HepG2 (cell line): ENCODE data around the gene TSN. TPM values are rescaled to one million over a fixed set of nuclear protein-coding genes. Genes with fewer than 3 reads are reported as not detected.
A peak's percentile ranks its signal among the peaks of the same experiment; 100 is the strongest.

Experiments
- CBX2 ChIP-seq, 2 experiments: fragments of 200-600 bp in 1 of 2; sonication (generic); formaldehyde crosslinking in 1 of 2; IDR thresholded peaks; 2 replicates each; pipeline versions ENCODE4 v1.7.0 to v1.8.1; 2018 to 2022; ENCODE audit warnings: low read depth in 2 of 2, low read length in 1 of 2, mild to moderate bottlenecking in 1 of 2, missing genetic modification reagents in 1 of 2
- EP300 ChIP-seq, 3 experiments: sonication (generic) in 1 of 3; formaldehyde crosslinking in 1 of 3; IDR thresholded peaks; 2 replicates each; pipeline versions ENCODE4 v1.5.1 to v1.6.1; 2011 to 2020; ENCODE audit warnings: low read depth in 2 of 3, low read length in 2 of 3, borderline replicate concordance in 1 of 3, improper control_type of control experiment in 1 of 3, mild to moderate bottlenecking in 1 of 3, missing genetic modification reagents in 1 of 3, moderate library complexity in 1 of 3
- GZF1 ChIP-seq: sonication (generic); formaldehyde crosslinking; IDR thresholded peaks from 2 replicates; pipeline ENCODE4 v1.5.1; 2020; ENCODE audit warnings: mild to moderate bottlenecking, missing genetic modification reagents
- MEIS2 ChIP-seq: sonication (generic); formaldehyde crosslinking; IDR thresholded peaks from 2 replicates; pipeline ENCODE4 v1.9.0; 2021; ENCODE audit warnings: mild to moderate bottlenecking, missing genetic modification reagents
- MXD4 ChIP-seq: IDR thresholded peaks from 2 replicates; pipeline ENCODE4 v1.6.1; 2016; ENCODE audit warnings: mild to moderate bottlenecking, missing biosample characterization, missing genetic modification reagents
- PHF8 ChIP-seq: sonication (generic); formaldehyde crosslinking; IDR thresholded peaks from 2 replicates; pipeline ENCODE4 v1.5.0; 2020; ENCODE audit warnings: missing genetic modification reagents
- SP4 ChIP-seq: sonication (generic); formaldehyde crosslinking; IDR thresholded peaks from 2 replicates; pipeline ENCODE4 v1.8.1; 2023; ENCODE audit warnings: mild to moderate bottlenecking, missing genetic modification reagents
- ZNF205 ChIP-seq: IDR thresholded peaks from 2 replicates; pipeline ENCODE4 v1.6.1; 2018; ENCODE audit warnings: missing biosample characterization, missing genetic modification reagents
- ZNF224 ChIP-seq: sonication (generic); formaldehyde crosslinking; IDR thresholded peaks from 2 replicates; pipeline ENCODE4 v1.5.0; 2020; ENCODE audit warnings: mild to moderate bottlenecking, missing genetic modification reagents
- ZNF292 ChIP-seq: sonication (generic); formaldehyde crosslinking; IDR thresholded peaks from 2 replicates; pipeline ENCODE4 v1.8.1; 2022; ENCODE audit warnings: mild to moderate bottlenecking, low read depth, missing genetic modification reagents, borderline replicate concordance
- ZNF501 ChIP-seq: sonication (generic); formaldehyde crosslinking; IDR thresholded peaks from 2 replicates; pipeline ENCODE4 v1.5.1; 2020; ENCODE audit warnings: mild to moderate bottlenecking, moderate library complexity, missing genetic modification reagents
- ZNF839 ChIP-seq: sonication (generic); formaldehyde crosslinking; IDR thresholded peaks from 2 replicates; pipeline ENCODE4 v1.4.0; 2020; ENCODE audit warnings: missing genetic modification reagents, mild to moderate bottlenecking, borderline replicate concordance
- ZNF883 ChIP-seq: sonication (generic); formaldehyde crosslinking; IDR thresholded peaks from 2 replicates; pipeline ENCODE4 v1.5.1; 2020; ENCODE audit warnings: mild to moderate bottlenecking, missing genetic modification reagents; ENCODE audit errors: not compliant biosample characterization
- polyA plus RNA-seq, 8 experiments: library from polyadenylated mRNA; depleted of rRNA in 3 of 8; stranded (reverse) in 7 of 8; unstranded in 1 of 8; fragments of >200 nt; fragmentation: Illumina TruSeq in 4 of 8; extraction: Trizol in 4 of 8; gene quantifications; 2 replicates each; pipeline versions ENCODE4 v1.2.1 to v1.2.3, GENCODE V29; 2011 to 2016; ENCODE audit warnings: low read depth in 4 of 8, missing spikeins in 1 of 8, mixed read lengths in 1 of 8; ENCODE audit not compliant: insufficient read depth in 1 of 8
- total RNA-seq, 5 experiments: library from RNA; depleted of rRNA; stranded (reverse); fragments of >200 nt; fragmentation: Illumina TruSeq; extraction: Trizol; gene quantifications; 2 replicates each; pipeline ENCODE4 v1.2.3, GENCODE V29; 2016; ENCODE audit warnings: low read depth in 1 of 5
- TF ChIP-seq, protein P1 (sequence below): sonication (generic); formaldehyde crosslinking; IDR thresholded peaks from 2 replicates; pipeline ENCODE4 v1.9.0; 2021; ENCODE audit warnings: mild to moderate bottlenecking, missing genetic modification reagents
- TF ChIP-seq, protein P2 (sequence below), 2 experiments: sonication (generic) in 1 of 2; formaldehyde crosslinking in 1 of 2; IDR thresholded peaks; 2 replicates each; pipeline versions ENCODE4 v1.5.1 to v1.6.1; 2011 to 2020; ENCODE audit warnings: borderline replicate concordance in 1 of 2, low read depth in 1 of 2, low read length in 1 of 2, mild to moderate bottlenecking in 1 of 2, missing genetic modification reagents in 1 of 2, moderate library complexity in 1 of 2
- TF ChIP-seq, protein P3 (sequence below): IDR thresholded peaks from 2 replicates; pipeline ENCODE4 v1.6.1; 2016; ENCODE audit warnings: low read depth

The TSN gene
- total and polyA plus RNA-seq, 2 of the 13 experiments (the other 11 are each of a cell fraction or from before 2014, with no cell fraction given), result 56.4 to 115 TPM

DNA sequence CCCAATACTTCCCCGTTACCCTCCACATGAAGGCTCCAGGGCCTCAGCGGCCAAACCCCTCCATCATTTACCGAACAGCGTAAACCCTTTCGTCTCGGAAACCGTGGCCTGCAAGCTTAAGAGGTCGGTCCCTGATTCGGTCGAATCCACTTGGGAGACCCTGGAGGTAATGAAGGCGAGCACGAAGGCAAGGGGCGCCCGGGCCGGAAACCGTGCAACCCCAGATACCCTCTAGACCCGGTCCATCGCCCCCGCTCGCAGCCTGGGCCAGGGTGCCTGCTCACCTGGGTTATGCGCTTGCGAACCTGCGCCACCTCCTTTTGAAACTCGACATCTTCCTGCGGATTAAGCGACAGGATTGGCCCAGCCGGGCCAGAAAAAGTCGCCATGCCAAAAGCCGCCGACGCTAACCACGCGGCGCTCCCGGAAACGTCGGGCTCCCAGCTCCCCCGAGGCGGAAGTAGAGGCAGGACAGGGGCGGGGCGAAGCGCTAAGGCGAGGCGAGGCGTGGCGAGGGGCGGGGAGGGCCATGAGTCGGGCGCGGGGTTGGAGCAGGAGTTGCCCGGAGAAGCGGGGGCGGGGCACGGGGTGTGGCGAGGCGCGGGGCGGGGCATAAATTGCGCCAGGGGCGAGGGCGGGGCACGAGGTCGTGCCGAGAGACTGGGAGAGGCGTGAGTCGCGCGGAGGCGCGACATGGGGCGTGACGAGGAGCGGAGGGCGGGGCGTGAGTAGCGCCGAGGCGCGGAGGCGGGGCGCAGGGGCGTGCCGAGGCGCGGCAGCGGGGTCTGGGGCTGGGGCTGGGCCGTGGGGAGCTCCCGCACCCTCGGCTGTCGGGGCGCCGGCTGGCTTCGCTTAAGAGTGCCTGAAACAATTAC is 18.8 kb upstream of the TSN start, which contains the start of gene NIFK (continued):
- TF ChIP-seq, protein P1, sequence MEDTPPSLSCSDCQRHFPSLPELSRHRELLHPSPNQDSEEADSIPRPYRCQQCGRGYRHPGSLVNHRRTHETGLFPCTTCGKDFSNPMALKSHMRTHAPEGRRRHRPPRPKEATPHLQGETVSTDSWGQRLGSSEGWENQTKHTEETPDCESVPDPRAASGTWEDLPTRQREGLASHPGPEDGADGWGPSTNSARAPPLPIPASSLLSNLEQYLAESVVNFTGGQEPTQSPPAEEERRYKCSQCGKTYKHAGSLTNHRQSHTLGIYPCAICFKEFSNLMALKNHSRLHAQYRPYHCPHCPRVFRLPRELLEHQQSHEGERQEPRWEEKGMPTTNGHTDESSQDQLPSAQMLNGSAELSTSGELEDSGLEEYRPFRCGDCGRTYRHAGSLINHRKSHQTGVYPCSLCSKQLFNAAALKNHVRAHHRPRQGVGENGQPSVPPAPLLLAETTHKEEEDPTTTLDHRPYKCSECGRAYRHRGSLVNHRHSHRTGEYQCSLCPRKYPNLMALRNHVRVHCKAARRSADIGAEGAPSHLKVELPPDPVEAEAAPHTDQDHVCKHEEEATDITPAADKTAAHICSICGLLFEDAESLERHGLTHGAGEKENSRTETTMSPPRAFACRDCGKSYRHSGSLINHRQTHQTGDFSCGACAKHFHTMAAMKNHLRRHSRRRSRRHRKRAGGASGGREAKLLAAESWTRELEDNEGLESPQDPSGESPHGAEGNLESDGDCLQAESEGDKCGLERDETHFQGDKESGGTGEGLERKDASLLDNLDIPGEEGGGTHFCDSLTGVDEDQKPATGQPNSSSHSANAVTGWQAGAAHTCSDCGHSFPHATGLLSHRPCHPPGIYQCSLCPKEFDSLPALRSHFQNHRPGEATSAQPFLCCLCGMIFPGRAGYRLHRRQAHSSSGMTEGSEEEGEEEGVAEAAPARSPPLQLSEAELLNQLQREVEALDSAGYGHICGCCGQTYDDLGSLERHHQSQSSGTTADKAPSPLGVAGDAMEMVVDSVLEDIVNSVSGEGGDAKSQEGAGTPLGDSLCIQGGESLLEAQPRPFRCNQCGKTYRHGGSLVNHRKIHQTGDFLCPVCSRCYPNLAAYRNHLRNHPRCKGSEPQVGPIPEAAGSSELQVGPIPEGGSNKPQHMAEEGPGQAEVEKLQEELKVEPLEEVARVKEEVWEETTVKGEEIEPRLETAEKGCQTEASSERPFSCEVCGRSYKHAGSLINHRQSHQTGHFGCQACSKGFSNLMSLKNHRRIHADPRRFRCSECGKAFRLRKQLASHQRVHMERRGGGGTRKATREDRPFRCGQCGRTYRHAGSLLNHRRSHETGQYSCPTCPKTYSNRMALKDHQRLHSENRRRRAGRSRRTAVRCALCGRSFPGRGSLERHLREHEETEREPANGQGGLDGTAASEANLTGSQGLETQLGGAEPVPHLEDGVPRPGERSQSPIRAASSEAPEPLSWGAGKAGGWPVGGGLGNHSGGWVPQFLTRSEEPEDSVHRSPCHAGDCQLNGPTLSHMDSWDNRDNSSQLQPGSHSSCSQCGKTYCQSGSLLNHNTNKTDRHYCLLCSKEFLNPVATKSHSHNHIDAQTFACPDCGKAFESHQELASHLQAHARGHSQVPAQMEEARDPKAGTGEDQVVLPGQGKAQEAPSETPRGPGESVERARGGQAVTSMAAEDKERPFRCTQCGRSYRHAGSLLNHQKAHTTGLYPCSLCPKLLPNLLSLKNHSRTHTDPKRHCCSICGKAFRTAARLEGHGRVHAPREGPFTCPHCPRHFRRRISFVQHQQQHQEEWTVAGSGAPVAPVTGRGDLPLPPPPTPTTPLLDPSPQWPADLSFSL (CRISPR knock-in tag), result no peak
- TF ChIP-seq ZNF501 (CRISPR knock-in tag) (peak; percentile 96), ZNF292 (CRISPR knock-in tag) (no peak), ZNF224 (CRISPR knock-in tag) (no peak), CBX2 (IDR thresholded peaks at IDR 0.05; ENCODE audit: low read depth, low read length) (no peak), CBX2 (CRISPR knock-in tag; IDR thresholded peaks at IDR 0.05; ENCODE audit: low read depth) (no peak), MXD4 (peak; percentile 97), MEIS2 (peak; percentile 81), ZNF883 (peak; percentile 51), ZNF205 (CRISPR knock-in tag) (peak; percentile 82; the same call in 1 of the 2 replicates), SP4 (CRISPR knock-in tag) (peak; percentile 85), EP300 (IDR thresholded peaks at IDR 0.05; ENCODE audit: low read depth in 2 of 2, low read length in 2 of 2) (peak in 1 of 2 experiments; percentile 7; a peak in 1 of 4 replicates), EP300 (CRISPR knock-in tag; IDR thresholded peaks at IDR 0.05; ENCODE audit: borderline replicate concordance) (peak; percentile 42; the same call in 1 of the 2 replicates), ZNF839 (CRISPR knock-in tag) (peak; percentile 96), GZF1 (CRISPR knock-in tag) (0 out of 2 replicates have a peak, but pooled peaks have one; percentile 41), PHF8 (CRISPR knock-in tag) (peak; percentile 98)
- TF ChIP-seq, protein P2, sequence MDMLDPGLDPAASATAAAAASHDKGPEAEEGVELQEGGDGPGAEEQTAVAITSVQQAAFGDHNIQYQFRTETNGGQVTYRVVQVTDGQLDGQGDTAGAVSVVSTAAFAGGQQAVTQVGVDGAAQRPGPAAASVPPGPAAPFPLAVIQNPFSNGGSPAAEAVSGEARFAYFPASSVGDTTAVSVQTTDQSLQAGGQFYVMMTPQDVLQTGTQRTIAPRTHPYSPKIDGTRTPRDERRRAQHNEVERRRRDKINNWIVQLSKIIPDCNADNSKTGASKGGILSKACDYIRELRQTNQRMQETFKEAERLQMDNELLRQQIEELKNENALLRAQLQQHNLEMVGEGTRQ (IDR thresholded peaks at IDR 0.05; ENCODE audit: low read depth, low read length), result no peak
- TF ChIP-seq, protein P2 (CRISPR knock-in tag; IDR thresholded peaks at IDR 0.05; ENCODE audit: borderline replicate concordance), result no peak; the same call in 1 of the 2 replicates
- TF ChIP-seq, protein P3, sequence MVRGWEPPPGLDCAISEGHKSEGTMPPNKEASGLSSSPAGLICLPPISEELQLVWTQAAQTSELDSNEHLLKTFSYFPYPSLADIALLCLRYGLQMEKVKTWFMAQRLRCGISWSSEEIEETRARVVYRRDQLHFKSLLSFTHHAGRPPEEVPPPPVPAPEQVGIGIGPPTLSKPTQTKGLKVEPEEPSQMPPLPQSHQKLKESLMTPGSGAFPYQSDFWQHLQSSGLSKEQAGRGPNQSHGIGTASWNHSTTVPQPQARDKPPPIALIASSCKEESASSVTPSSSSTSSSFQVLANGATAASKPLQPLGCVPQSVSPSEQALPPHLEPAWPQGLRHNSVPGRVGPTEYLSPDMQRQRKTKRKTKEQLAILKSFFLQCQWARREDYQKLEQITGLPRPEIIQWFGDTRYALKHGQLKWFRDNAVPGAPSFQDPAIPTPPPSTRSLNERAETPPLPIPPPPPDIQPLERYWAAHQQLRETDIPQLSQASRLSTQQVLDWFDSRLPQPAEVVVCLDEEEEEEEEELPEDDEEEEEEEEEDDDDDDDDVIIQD (CRISPR knock-in tag), result peak; percentile 52; the same call in 1 of the 2 replicates
